CD4-positive, alpha-beta T cell (primary cell): ENCODE measurements around the gene PNKD. TPM values are rescaled to one million over a fixed set of nuclear protein-coding genes. Genes with fewer than 3 reads are reported as not detected.

Source experiments
- ATAC-seq: fragments of 200-7000 bp; cut with Tn5 transposase; one replicate; pipeline ENCODE4 v1.10.0; 2022; ENCODE audit warnings: mild to moderate bottlenecking; ENCODE audit not compliant: poor library complexity
- CTCF ChIA-PET: fragments of 350-600 bp; sonication (Branson Sonifier 250); formaldehyde crosslinking; loops from one replicate; lab custom pipeline; 2021; ENCODE audit warnings: antibody characterized with exemption, inconsistent platforms; lab: Charles Lee
- POLR2A ChIA-PET: fragments of 350-600 bp; sonication (Branson Sonifier 250); formaldehyde crosslinking; loops from one replicate; lab custom pipeline; 2021; ENCODE audit warnings: antibody characterized with exemption, inconsistent platforms; lab: Charles Lee
- DNase-seq, 14 experiments: peaks; one replicate each; pipeline ENCODE4 v3.0.0-alpha.2; 2013 to 2020; ENCODE audit warnings: mixed read lengths in 2 of 14
- H3K27ac ChIP-seq, 2 donors: one replicate each; pipeline versions ENCODE4 v1.5.1 to v1.7.0; 2013; ENCODE audit warnings: low read length in 2 of 2, low read depth in 1 of 2, mild to moderate bottlenecking in 1 of 2
- H3K27me3 ChIP-seq, 2 experiments: 1 replicate in 1 of 2; 2 replicates in 1 of 2; pipeline versions ENCODE4 v1.6.1 to v1.7.0; 2013; ENCODE audit warnings: low read length in 2 of 2, control low read depth in 1 of 2, mild to moderate bottlenecking in 1 of 2, moderate library complexity in 1 of 2; ENCODE audit not compliant: insufficient read depth in 2 of 2, control insufficient read depth in 1 of 2
- H3K36me3 ChIP-seq: one replicate; pipeline ENCODE4 v1.6.1; 2013; ENCODE audit warnings: low read length, control low read depth; ENCODE audit not compliant: insufficient read depth
- H3K4me1 ChIP-seq: one replicate; pipeline ENCODE4 v1.6.1; 2013; ENCODE audit warnings: low read length, control low read depth; ENCODE audit not compliant: insufficient read depth
- H3K4me3 ChIP-seq: one replicate; pipeline ENCODE4 v1.5.1; 2013; ENCODE audit warnings: mild to moderate bottlenecking, low read length, moderate library complexity
- H3K9me3 ChIP-seq, 2 experiments: 1 replicate in 1 of 2; 2 replicates in 1 of 2; pipeline versions ENCODE4 v1.6.1 to v1.7.0; 2013; ENCODE audit warnings: low read length in 2 of 2, mild to moderate bottlenecking in 2 of 2, control low read depth in 1 of 2, moderate library complexity in 1 of 2; ENCODE audit not compliant: control insufficient read depth in 1 of 2, insufficient read depth in 1 of 2
- H3K27ac Mint-ChIP-seq: one replicate; pipeline ENCODE4 v1.8.0; 2020; ENCODE audit warnings: mixed read lengths
- H3K27me3 Mint-ChIP-seq: one replicate; pipeline ENCODE4 v1.8.0; 2021; ENCODE audit warnings: mixed read lengths
- H3K36me3 Mint-ChIP-seq: one replicate; pipeline ENCODE4 v1.8.0; 2021; ENCODE audit warnings: low read depth, mixed read lengths
- H3K4me1 Mint-ChIP-seq: one replicate; pipeline ENCODE4 v1.8.0; 2021; ENCODE audit warnings: low read depth, mixed read lengths
- H3K4me3 Mint-ChIP-seq: one replicate; pipeline ENCODE4 v1.8.0; 2020; ENCODE audit warnings: mild to moderate bottlenecking, mixed read lengths
- H3K9me3 Mint-ChIP-seq: one replicate; pipeline ENCODE4 v1.8.0; 2020; ENCODE audit warnings: mixed read lengths
- CTCF ChIP-seq: fragments of 200-600 bp; IDR thresholded peaks from one replicate; pipeline ENCODE4 v1.8.0; 2022; ENCODE audit warnings: antibody characterized with exemption, mild to moderate bottlenecking
- intact Hi-C, 2 experiments: fragments of 100-400 bp; cut with DNase I in 1 of 2; cut with micrococcal nuclease in 1 of 2; formaldehyde crosslinking; loops; one replicate each; pipeline versions ENCODE4 v1.15.1 to v1.9.0; 2023 to 2025; cut with DNase I, micrococcal nuclease
- total RNA-seq, 174 experiments: library from RNA in 2 of 174; stranded (reverse) in 2 of 174; gene quantifications; one replicate each; pipeline ENCODE4 v1.2.3 and lab custom pipeline; 2021 to 2026

Gene PNKD
- total RNA-seq, 2 experiments from 2014 or later: 9.2 to 10.6 TPM

GRCh38 chr2:218374795-218375194 lies 104.5 kb downstream of the PNKD start:
- Histone ChIP-seq H3K4me1 (no peaks in the 10 kb centered on the region), H3K36me3 (no peaks in the 10 kb centered on the region), H3K27ac (no peak overlapping the region), H3K27me3 (no peaks in the 10 kb centered on the region), H3K9me3 (no peaks in the 10 kb centered on the region), H3K4me3 (no peak overlapping the region)
- ChIA-PET CTCF (interaction anchor here (1.0 kb wide), 1 partner anchor 82 kb away, joined by 3 read pairs; no protein-coding TSS in a partner anchor), POLR2A (interaction anchor here (0.8 kb wide), 1 partner anchor 9 kb away, joined by 4 read pairs; no protein-coding TSS in a partner anchor)
- H3K4me3 Mint-ChIP-seq: no peak overlapping the region
- no peak overlapping the region for H3K27ac Mint-ChIP-seq
- no peaks in the 10 kb centered on the region for H3K27me3 Mint-ChIP-seq
- H3K4me1 Mint-ChIP-seq: peaks cover 9% of the 10 kb centered on the region
- no peak for TF ChIP-seq CTCF
- no peaks in the 10 kb centered on the region for H3K9me3 Mint-ChIP-seq
- intact Hi-C loops: no loop called here
- no peak for ATAC-seq
- DNase-seq: no peak
- H3K36me3 Mint-ChIP-seq: no peaks in the 10 kb centered on the region

GRCh38 chr2:218375212-218375611 lies 104.9 kb downstream of the PNKD start:
- POLR2A ChIA-PET: no interaction called here
- ATAC-seq (no peak), DNase-seq (no peak)
- Histone ChIP-seq H3K4me1 (no peaks in the 10 kb centered on the region), H3K27ac (no peak overlapping the region), H3K27me3 (no peaks in the 10 kb centered on the region), H3K4me3 (no peak overlapping the region), H3K9me3 (no peaks in the 10 kb centered on the region), H3K36me3 (no peaks in the 10 kb centered on the region)
- Mint-ChIP-seq H3K9me3 (no peaks in the 10 kb centered on the region), H3K36me3 (no peaks in the 10 kb centered on the region), H3K27ac (no peak overlapping the region), H3K4me1 (peaks cover 4% of the 10 kb centered on the region), H3K4me3 (no peak overlapping the region), H3K27me3 (no peaks in the 10 kb centered on the region)
- CTCF ChIA-PET: interaction anchor here (0.7 to 1.0 kb wide), 2 partner anchors 9 to 82 kb away, joined by 3 read pairs; no protein-coding TSS in a partner anchor
- intact Hi-C loops: no loop called here
- no peak for TF ChIP-seq CTCF

GRCh38 chr2:218378053-218378452 lies 107.7 kb downstream of the PNKD start:
- DNase-seq (peak in 2 of 14 experiments; percentile 59 to 69), ATAC-seq (no peak)
- TF ChIP-seq CTCF: no peak
- Mint-ChIP-seq H3K4me1 (no peaks in the 10 kb centered on the region), H3K9me3 (no peaks in the 10 kb centered on the region), H3K36me3 (no peaks in the 10 kb centered on the region), H3K27me3 (no peaks in the 10 kb centered on the region), H3K27ac (no peak overlapping the region), H3K4me3 (no peak overlapping the region)
- H3K4me1 ChIP-seq: no peaks in the 10 kb centered on the region
- ChIA-PET POLR2A (interaction anchor here (1.3 kb wide), 1 partner anchor 88 kb away, joined by 3 read pairs; no protein-coding TSS in a partner anchor), CTCF (no interaction called here)
- H3K27ac ChIP-seq: no peak overlapping the region
- no peak overlapping the region for H3K4me3 ChIP-seq
- H3K36me3 ChIP-seq: no peaks in the 10 kb centered on the region
- no peaks in the 10 kb centered on the region for H3K9me3 ChIP-seq
- H3K27me3 ChIP-seq: no peaks in the 10 kb centered on the region
- intact Hi-C loops: no loop called here
